K562 (cell line): ENCODE results near the gene ITPA. TPM values are rescaled to one million over a fixed set of nuclear protein-coding genes. Genes with fewer than 3 reads are reported as not detected.
A peak's percentile ranks its signal among the peaks of the same experiment; 100 is the strongest.

Source experiments
- ARID4B ChIP-seq: sonication (generic); formaldehyde crosslinking; IDR thresholded peaks from 2 replicates; pipeline ENCODE4 v1.8.0; 2022; ENCODE audit warnings: mild to moderate bottlenecking, missing genetic modification reagents
- CAMTA2 ChIP-seq: fragments of 250-450 bp; sonication (Bioruptor Pico); conservative IDR thresholded peaks from 2 replicates; pipeline ENCODE4 v1.5.1; 2022
- CTCF ChIP-seq, 3 experiments: IDR thresholded peaks in 2 of 3; conservative IDR thresholded peaks in 1 of 3; 2 replicates each; pipeline ENCODE4 v1.5.1; 2011 to 2012; ENCODE audit warnings: low read length in 3 of 3, mild to moderate bottlenecking in 3 of 3, control low read depth in 2 of 3, improper control_type of control experiment in 1 of 3, inconsistent platforms in 1 of 3, low read depth in 1 of 3, mixed read lengths in 1 of 3, moderate library complexity in 1 of 3; ENCODE audit not compliant: insufficient read depth in 2 of 3
- HMGN3 ChIP-seq: IDR thresholded peaks from 2 replicates; pipeline ENCODE4 v1.6.1; 2011; ENCODE audit warnings: borderline replicate concordance, low read depth, mild to moderate bottlenecking, mixed read lengths, low read length; ENCODE audit not compliant: insufficient read length; ENCODE audit errors: extremely low read depth
- KDM5B ChIP-seq: fragments of 200-600 bp; sonication (generic); IDR thresholded peaks from 2 replicates; pipeline ENCODE4 v1.6.1; 2012; ENCODE audit warnings: low read depth, mild to moderate bottlenecking, moderate library complexity, low read length, control low read depth, inconsistent platforms; ENCODE audit not compliant: insufficient replicate concordance
- RBFOX2 ChIP-seq: fragments of 200-400 bp; formaldehyde crosslinking; IDR thresholded peaks from 2 replicates; pipeline ENCODE4 v1.6.1; 2017; ENCODE audit warnings: low read depth, mild to moderate bottlenecking, low read length, moderate library complexity
- polyA plus RNA-seq, 8 experiments: library from polyadenylated mRNA; depleted of rRNA in 4 of 8; stranded (reverse) in 5 of 8; unstranded in 3 of 8; fragments of >200 nt; fragmentation: Nextera tagmentation in 2 of 8; fragmentation: Illumina TruSeq in 1 of 8; extraction: Ambion mirVana in 2 of 8; extraction: Trizol in 1 of 8; gene quantifications; 2 replicates each; pipeline versions ENCODE4 v1.2.1 to v1.2.3, GENCODE V29; 2011 to 2014; ENCODE audit warnings: inconsistent platforms in 1 of 8, missing spikeins in 1 of 8
- total RNA-seq, 7 experiments: library from RNA; depleted of rRNA in 6 of 7; stranded (reverse); fragments of >200 nt in 6 of 7; fragmentation: Illumina TruSeq in 2 of 7; extraction: Trizol in 2 of 7; gene quantifications; 2 replicates each; pipeline versions ENCODE4 v1.2.1 to v1.2.3, GENCODE V29; 2011 to 2021; ENCODE audit warnings: low replicate concordance in 1 of 7

Gene ITPA
- total and polyA plus RNA-seq, 9 of the 15 experiments (the other 6 are each of a cell fraction or from before 2014, with no cell fraction given) = 5.0 to 79.7 (median 36.7) TPM

- TF ChIP-seq ARID4B = peak; percentile 57; the same call in 1 of the 2 replicates
- peak; percentile 53 for TF ChIP-seq KDM5B
- no peak for TF ChIP-seq CAMTA2 (CRISPR knock-in tag)
- TF ChIP-seq RBFOX2 = peak; percentile 73
- peak; percentile 46 for TF ChIP-seq HMGN3
- TF ChIP-seq CTCF (IDR thresholded peaks at IDR 0.05 in 2 of 3, conservative IDR thresholded peaks at IDR 0.05 in 1 of 3; ENCODE audit: insufficient read depth in 2 of 3, low read depth in 1 of 3, low read length in 3 of 3) = peak in 1 of 3 experiments; percentile 23; a peak in 1 of 6 replicates
These were observed 35.5 kb upstream of the ITPA start (continued) for GRCh38 chr20:3173610-3174441.
